ENCODE data around the gene ARHGAP31.

GRCh38 chr3:119418641-119419040 lies 124.5 kb downstream of the ARHGAP31 start:
- no peak for TF ChIP-seq EZH2phosphoT487 (IDR thresholded peaks at IDR 0.05; ENCODE audit: low read depth)
- no peak for TF ChIP-seq CTCF (IDR thresholded peaks at IDR 0.05; ENCODE audit: low read depth, low read length)
